IPS-11a (cell line): ENCODE results near the gene BMP8A.
"Not testable (repeated sequence)": the region's sequence is repeated elsewhere in the genome, so short reads cannot be mapped to it uniquely, and the experiment has no call there.

Experiments
- H3K4me3 ChIP-seq: one replicate; pipeline ENCODE4 v1.5.1; 2013; ENCODE audit warnings: low read depth, low read length, control low read depth

Gene BMP8A

DNA sequence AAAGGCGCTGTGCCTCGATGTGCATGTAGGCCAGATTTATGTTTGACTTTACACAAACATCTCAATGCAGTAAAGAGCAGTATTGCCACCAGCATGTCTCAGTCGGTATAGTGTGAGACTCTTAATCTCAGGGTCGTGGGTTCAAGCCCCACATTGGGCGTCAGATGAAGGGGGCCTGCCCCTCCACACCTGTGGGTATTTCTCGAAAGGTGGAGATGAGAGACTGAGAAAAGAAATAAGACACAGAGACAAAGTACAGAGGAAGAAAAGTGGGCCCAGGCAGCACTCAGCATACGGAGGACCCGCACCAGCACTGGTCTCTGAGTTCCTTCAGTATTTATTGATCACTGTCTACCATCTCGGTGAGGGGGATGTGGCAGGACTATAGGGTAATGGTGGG, 13.0 kb downstream of the BMP8A start:
- not testable (repeated sequence) for H3K4me3 ChIP-seq

DNA sequence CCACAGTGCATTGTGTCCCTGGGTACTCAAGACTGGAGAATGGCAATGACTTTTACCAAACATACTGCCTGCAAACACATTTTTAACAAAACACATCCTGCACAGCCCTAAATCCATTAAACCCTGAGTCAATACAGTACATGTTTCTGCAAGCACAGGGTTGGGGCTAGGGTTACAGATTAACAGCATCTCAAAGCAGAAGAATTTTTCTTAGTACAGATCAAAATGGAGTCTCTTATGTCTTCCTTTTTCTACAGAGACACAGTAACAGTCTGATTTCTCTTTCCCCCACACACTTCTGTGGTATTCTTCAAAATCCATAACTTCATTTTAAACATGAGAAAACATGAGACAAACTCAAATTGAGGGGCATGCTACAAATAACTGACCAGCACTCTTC, 13.9 kb downstream of the BMP8A start:
- no peak overlapping the region for H3K4me3 ChIP-seq

GRCh38 chr1:39507230-39507928, 15.9 kb downstream of the BMP8A start:
- no peak overlapping the region for H3K4me3 ChIP-seq

- H3K4me3 ChIP-seq = no peak overlapping the region
Measured at GRCh38 chr1:39508266-39508665, 16.8 kb downstream of the BMP8A start.

DNA sequence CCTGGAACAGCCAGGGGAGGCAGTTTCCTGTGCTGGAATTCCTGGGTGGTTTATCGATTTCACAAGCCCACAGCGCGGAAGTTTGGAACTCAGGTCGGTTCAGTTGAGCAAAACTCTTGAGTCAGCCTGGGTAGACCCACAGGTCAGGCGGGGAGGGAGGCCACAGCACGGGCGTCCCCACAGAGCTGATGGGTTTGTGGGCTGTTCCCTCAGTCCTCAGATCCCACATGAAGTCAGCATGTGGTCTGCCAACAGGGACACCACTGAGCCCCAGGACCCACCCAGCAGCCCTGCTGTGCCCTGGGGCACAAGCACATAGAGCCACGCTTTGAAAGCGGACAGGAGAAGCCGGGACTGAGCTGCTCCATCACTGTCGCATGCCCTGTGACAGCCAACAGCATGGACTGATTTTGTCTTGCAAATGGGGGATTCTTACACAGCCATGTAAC, 17.4 kb downstream of the BMP8A start:
- no peak overlapping the region for H3K4me3 ChIP-seq

DNA sequence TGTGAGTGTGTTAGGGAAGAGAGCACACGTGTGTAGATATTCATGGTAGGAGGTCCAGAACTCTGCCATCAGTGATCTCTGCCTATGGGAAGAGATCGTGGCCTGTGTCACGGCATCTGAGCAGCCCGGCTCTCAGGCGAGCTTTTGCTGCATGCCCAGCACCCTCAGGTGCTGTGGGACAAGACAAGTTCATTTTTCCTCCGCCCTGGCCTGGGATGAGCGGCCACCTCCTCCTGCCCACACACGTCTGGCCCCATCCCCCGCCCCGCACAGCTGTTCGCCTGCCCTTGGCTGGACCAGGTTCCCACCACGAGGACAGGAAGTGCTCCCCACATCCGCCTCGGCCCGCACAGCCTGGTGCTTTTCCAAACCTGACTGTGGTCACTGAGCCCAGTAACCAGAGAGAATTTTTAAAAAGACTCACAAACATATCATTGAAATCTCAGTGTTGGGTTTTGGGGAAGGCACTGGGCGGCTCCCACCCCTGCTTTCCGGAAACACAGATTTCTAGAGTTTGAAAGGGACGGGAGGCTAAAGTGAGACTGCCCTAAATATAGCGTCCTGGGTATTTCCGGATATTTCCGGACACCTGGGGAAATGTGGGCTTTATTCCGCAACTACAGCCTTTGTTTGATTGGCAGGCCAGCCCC, 18.0 kb downstream of the BMP8A start:
- no peak overlapping the region for H3K4me3 ChIP-seq

DNA sequence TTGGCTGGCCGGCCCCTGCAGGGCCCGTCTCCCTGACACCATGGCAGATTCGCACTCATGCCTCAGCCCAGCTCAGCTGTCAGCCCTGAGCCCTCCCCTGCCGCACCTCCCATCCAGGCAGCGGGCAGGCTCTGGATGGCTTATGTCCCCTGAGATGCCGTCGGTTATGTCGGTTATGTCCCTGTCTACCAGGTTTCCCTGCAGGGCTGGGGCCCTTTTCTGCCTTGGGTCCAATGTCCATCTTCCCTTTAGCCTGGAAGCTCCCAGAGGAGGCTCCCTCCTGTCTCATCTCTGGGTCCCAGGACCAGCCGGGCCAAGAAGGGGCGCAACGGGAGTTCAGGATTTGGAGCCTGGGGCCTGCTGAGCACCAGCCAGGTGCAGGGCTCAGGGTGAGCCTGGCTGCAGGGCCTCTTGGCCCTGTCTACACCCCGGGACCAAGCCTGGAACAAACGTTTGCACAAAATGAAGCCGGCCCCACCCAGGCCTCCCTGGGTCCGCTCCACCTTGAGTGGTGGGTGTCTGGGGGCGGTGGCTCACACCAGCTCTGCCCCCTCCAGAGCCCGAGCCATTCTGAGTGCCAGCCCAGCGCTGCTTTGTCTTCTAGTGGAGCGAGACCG, 19.2 kb downstream of the BMP8A start:
- not testable (repeated sequence) for H3K4me3 ChIP-seq

- H3K4me3 ChIP-seq = not testable (repeated sequence)
Measured at GRCh38 chr1:39511477-39511876, 20.0 kb downstream of the BMP8A start.

- H3K4me3 ChIP-seq = not testable (repeated sequence)
Measured at GRCh38 chr1:39512234-39512847, 20.9 kb downstream of the BMP8A start.

DNA sequence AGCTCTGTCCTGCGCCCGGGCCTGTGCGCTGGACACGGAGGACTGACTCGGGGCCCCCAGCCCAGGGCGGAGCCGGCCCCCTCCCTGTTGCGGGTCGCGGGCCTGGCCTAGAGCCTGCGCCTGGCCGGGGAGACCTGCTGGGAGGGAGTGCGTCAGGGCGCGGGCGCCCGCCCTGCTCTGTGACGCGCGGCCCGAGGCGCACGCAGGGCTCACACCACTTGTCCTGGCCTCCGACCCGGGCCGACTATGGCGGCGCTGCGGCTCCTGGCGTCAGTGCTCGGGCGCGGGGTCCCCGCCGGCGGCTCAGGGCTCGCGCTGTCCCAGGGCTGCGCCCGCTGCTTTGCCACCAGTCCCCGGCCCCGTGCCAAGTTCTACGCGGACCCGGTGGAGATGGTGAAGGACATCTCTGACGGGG, 23.3 kb downstream of the BMP8A start:
- not testable (repeated sequence) for H3K4me3 ChIP-seq

DNA sequence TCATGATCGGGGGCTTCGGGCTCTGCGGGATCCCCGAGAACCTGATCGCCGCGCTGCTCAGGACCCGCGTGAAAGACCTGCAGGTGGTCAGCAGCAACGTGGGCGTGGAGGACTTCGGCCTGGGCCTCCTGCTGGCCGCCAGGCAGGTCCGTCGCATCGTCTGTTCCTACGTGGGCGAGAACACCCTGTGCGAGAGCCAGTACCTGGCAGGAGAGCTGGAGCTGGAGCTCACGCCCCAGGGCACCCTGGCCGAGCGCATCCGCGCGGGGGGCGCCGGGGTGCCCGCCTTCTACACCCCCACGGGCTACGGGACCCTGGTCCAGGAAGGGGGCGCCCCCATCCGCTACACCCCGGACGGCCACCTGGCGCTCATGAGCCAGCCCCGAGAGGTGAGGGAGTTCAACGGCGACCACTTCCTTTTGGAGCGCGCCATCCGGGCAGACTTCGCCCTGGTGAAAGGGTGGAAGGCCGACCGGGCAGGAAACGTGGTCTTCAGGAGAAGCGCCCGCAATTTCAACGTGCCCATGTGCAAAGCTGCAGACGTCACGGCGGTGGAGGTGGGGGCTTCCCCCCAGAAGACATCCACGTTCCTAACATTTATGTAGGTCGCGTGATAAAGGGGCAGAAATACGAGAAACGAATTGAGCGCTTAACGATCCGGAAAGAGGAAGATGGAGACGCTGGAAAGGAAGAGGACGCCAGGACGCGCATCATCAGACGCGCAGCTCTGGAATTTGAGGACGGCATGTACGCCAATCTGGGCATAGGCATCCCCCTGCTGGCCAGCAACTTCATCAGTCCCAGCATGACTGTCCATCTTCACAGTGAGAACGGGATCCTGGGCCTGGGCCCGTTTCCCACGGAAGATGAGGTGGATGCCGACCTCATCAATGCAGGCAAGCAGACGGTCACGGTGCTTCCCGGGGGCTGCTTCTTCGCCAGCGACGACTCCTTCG, 24.0 kb downstream of the BMP8A start:
- not testable (repeated sequence) for H3K4me3 ChIP-seq

GRCh38 chr1:39516841-39517240, 25.4 kb downstream of the BMP8A start:
- H3K4me3 ChIP-seq = not testable (repeated sequence)

- H3K4me3 ChIP-seq = not testable (repeated sequence)
Measured at GRCh38 chr1:39517936-39518335, 26.5 kb downstream of the BMP8A start.

DNA sequence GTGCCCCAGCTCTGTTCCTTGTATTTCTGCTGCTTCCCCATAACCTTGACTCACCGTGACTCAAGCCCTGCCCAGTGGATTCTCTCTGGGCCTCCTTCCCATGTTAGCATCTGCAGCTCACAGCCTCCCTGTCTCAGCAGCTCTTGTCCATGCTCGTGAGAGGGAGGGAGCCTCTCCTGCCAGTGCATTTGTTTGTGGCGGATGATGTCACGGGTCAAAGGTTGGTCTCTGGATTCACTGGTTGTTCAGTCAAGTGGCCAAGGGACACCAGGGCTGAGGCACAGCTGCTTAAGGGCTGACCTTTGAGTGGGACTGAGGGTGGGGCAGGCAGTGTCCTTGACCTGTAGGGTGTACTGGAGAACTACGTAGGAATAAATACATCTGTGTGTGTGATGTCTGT, 27.9 kb downstream of the BMP8A start:
- not testable (repeated sequence) for H3K4me3 ChIP-seq

- H3K4me3 ChIP-seq = not testable (repeated sequence)
Measured at GRCh38 chr1:39522221-39522620, 30.8 kb downstream of the BMP8A start.

GRCh38 chr1:39522661-39523567, 31.5 kb downstream of the BMP8A start:
- H3K4me3 ChIP-seq = no peak overlapping the region

GRCh38 chr1:39524171-39524570, 32.7 kb downstream of the BMP8A start:
- H3K4me3 ChIP-seq = no peak overlapping the region

- no peak overlapping the region for H3K4me3 ChIP-seq
Measured at GRCh38 chr1:39524591-39525365, 33.3 kb downstream of the BMP8A start.
